ENCODE data around the gene AMPD2.
A peak's percentile ranks its signal among the peaks of the same experiment; 100 is the strongest.

GRCh38 chr1:109618661-109619575 is 719 bp upstream of the AMPD2 start:
- TF ChIP-seq GABPA (IDR thresholded peaks at IDR 0.05 in 1 of 2, conservative IDR thresholded peaks at IDR 0.05 in 1 of 2) (peak in 1 of 2 donors; percentile 55), CTCF (IDR thresholded peaks at IDR 0.05; ENCODE audit: low read depth, low read length, missing input control) (no peak), JUND (IDR thresholded peaks at IDR 0.05) (peak in 1 of 2 donors; percentile 61), NR2F2 (IDR thresholded peaks at IDR 0.05) (peak; percentile 53), ZBTB33 (IDR thresholded peaks at IDR 0.05) (no peak), FOXA1 (IDR thresholded peaks at IDR 0.05) (no peak), TAF1 (conservative IDR thresholded peaks at IDR 0.05) (no peak), YY1 (IDR thresholded peaks at IDR 0.05) (peak; percentile 86), MAX (IDR thresholded peaks at IDR 0.05) (peak; percentile 53), RXRA (IDR thresholded peaks at IDR 0.05) (peak; percentile 78 to 84), RAD21 (IDR thresholded peaks at IDR 0.05) (peak; percentile 27 to 52), SP1 (IDR thresholded peaks at IDR 0.05) (peak; percentile 86), REST (IDR thresholded peaks at IDR 0.05) (peak; percentile 17)

All from liver (tissue), 3 donors.